Mesenchymal stem cell (in vitro differentiated cells and primary cell): Measurements from ENCODE around the gene PPEF1.

ENCODE experiments used
- DNase-seq: peaks from one replicate; pipeline ENCODE4 v3.0.0-alpha.2; 2013
- H2AFZ ChIP-seq: one replicate; pipeline ENCODE4 v1.6.1; 2013; ENCODE audit warnings: low read depth, mild to moderate bottlenecking, control low read depth, inconsistent platforms, low read length, moderate library complexity
- H2AK5ac ChIP-seq: 2 replicates; pipeline ENCODE4 v1.6.1; 2013; ENCODE audit warnings: low read length, moderate library complexity, mild to moderate bottlenecking, inconsistent platforms; ENCODE audit not compliant: severe bottlenecking
- H2BK120ac ChIP-seq: one replicate; pipeline ENCODE4 v1.6.1; 2013; ENCODE audit warnings: low read depth, mild to moderate bottlenecking, inconsistent platforms, low read length, moderate library complexity
- H2BK12ac ChIP-seq, 2 experiments: one replicate each; pipeline ENCODE4 v1.6.1; 2013; ENCODE audit warnings: inconsistent platforms in 2 of 2, low read length in 2 of 2, mild to moderate bottlenecking in 2 of 2, moderate library complexity in 2 of 2, control low read depth in 1 of 2
- H2BK15ac ChIP-seq: one replicate; pipeline ENCODE4 v1.6.1; 2013; ENCODE audit warnings: mild to moderate bottlenecking, low read depth, inconsistent platforms; ENCODE audit not compliant: poor library complexity, severe bottlenecking
- H2BK5ac ChIP-seq: 2 replicates; pipeline ENCODE4 v1.6.1; 2013; ENCODE audit warnings: low read depth, mild to moderate bottlenecking, low read length, control low read depth, inconsistent platforms; ENCODE audit not compliant: poor library complexity, severe bottlenecking
- H3K14ac ChIP-seq, 2 experiments: one replicate each; pipeline ENCODE4 v1.6.1; 2013; ENCODE audit warnings: inconsistent platforms in 2 of 2, low read length in 2 of 2, control low read depth in 1 of 2, mild to moderate bottlenecking in 1 of 2, moderate library complexity in 1 of 2
- H3K18ac ChIP-seq, 2 experiments: one replicate each; pipeline ENCODE4 v1.6.1; 2013; ENCODE audit warnings: inconsistent platforms in 2 of 2, low read length in 2 of 2, control low read depth in 1 of 2, low read depth in 1 of 2, mild to moderate bottlenecking in 1 of 2
- H3K23ac ChIP-seq, 2 experiments: one replicate each; pipeline ENCODE4 v1.6.1; 2013; ENCODE audit warnings: inconsistent platforms in 2 of 2, low read length in 2 of 2, mild to moderate bottlenecking in 2 of 2, moderate library complexity in 2 of 2, control low read depth in 1 of 2
- H3K27ac ChIP-seq: 2 replicates; pipeline ENCODE4 v1.5.1; 2013; ENCODE audit warnings: mild to moderate bottlenecking, moderate library complexity, low read length, control low read depth, inconsistent platforms; ENCODE audit not compliant: poor library complexity, severe bottlenecking
- H3K27me3 ChIP-seq, 2 experiments: 2 replicates each; pipeline versions ENCODE4 v1.6.1 to v1.7.0; 2013; ENCODE audit warnings: low read length in 2 of 2, mild to moderate bottlenecking in 2 of 2, moderate library complexity in 2 of 2, control low read depth in 1 of 2, inconsistent platforms in 1 of 2; ENCODE audit not compliant: control insufficient read depth in 1 of 2, insufficient read depth in 1 of 2
- H3K36me3 ChIP-seq, 2 experiments: 2 replicates each; pipeline versions ENCODE4 v1.6.1 to v1.7.0; 2013; ENCODE audit warnings: low read length in 2 of 2, control low read depth in 1 of 2, inconsistent platforms in 1 of 2, low read depth in 1 of 2, mild to moderate bottlenecking in 1 of 2; ENCODE audit not compliant: insufficient read depth in 2 of 2, control insufficient read depth in 1 of 2
- H3K4ac ChIP-seq, 2 experiments: one replicate each; pipeline ENCODE4 v1.6.1; 2013; ENCODE audit warnings: inconsistent platforms in 2 of 2, low read length in 2 of 2, mild to moderate bottlenecking in 2 of 2, moderate library complexity in 2 of 2, control low read depth in 1 of 2, low read depth in 1 of 2
- H3K4me1 ChIP-seq: 2 replicates; pipeline ENCODE4 v1.6.1; 2013; ENCODE audit warnings: low read depth, low read length, control low read depth; ENCODE audit not compliant: control insufficient read depth, insufficient read depth
- H3K4me2 ChIP-seq: 2 replicates; pipeline ENCODE4 v1.6.1; 2013; ENCODE audit warnings: low read length, mild to moderate bottlenecking, inconsistent platforms; ENCODE audit not compliant: poor library complexity, severe bottlenecking
- H3K4me3 ChIP-seq, 2 experiments: 2 replicates each; pipeline versions ENCODE4 v1.5.1 to v1.7.0; 2013; ENCODE audit warnings: low read length in 2 of 2, mild to moderate bottlenecking in 2 of 2, control low read depth in 1 of 2, low read depth in 1 of 2; ENCODE audit not compliant: insufficient read depth in 1 of 2
- H3K79me1 ChIP-seq: replicated peaks from 2 replicates; pipeline ENCODE4 v1.6.1; 2013; ENCODE audit warnings: mild to moderate bottlenecking, control low read depth, low read length, inconsistent platforms; ENCODE audit not compliant: poor library complexity, severe bottlenecking
- H3K9ac ChIP-seq: 2 replicates; pipeline ENCODE4 v1.7.0; 2013; ENCODE audit warnings: mild to moderate bottlenecking, low read length, moderate library complexity
- H3K9me3 ChIP-seq: 2 replicates; pipeline ENCODE4 v1.7.0; 2013; ENCODE audit warnings: mild to moderate bottlenecking, low read length; ENCODE audit not compliant: control insufficient read depth
- H4K8ac ChIP-seq: one replicate; pipeline ENCODE4 v1.6.1; 2013; ENCODE audit warnings: inconsistent platforms, mild to moderate bottlenecking, low read length, moderate library complexity
- H4K91ac ChIP-seq: one replicate; pipeline ENCODE4 v1.6.1; 2013; ENCODE audit warnings: mild to moderate bottlenecking, low read length, inconsistent platforms
- WGBS: methylation state at CpG from one replicate; pipeline ENCODE4 v1.1.7; 2013; ENCODE audit warnings: mixed read lengths; 5-methylcytosine and 5-hydroxymethylcytosine counted together

Gene PPEF1

DNA sequence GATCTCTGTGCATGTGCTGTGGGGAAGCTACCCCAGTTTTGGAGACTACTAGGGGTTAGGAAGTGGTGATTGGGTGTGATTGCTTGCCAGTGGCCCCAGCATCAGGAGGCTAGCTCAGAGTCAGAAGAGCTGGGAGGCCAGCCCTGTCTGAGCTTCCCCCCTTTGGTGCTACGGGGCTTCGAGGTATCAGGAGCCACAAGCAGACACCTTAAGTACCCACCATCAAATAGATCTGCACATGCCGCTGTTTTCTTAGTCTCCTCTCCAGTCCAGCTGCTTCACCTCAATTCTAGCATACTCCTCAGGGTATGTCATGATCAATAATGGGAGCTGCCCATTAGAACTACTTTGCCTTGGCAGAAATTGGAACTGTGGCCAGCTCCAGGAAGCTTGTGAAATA is 10.8 kb upstream of the PPEF1 start:
- no peaks in the 10 kb centered on the region for H3K36me3 ChIP-seq
- H3K9ac ChIP-seq = no peak overlapping the region
- 100% methylated on average over 3 of the region's 3 CpGs for WGBS
- no peaks in the 10 kb centered on the region for H3K79me1 ChIP-seq
- no peak overlapping the region for H3K4me3 ChIP-seq
- DNase-seq = no peak
- no peak overlapping the region for H4K91ac ChIP-seq
- no peak overlapping the region for H4K8ac ChIP-seq
- no peak overlapping the region for H3K4me2 ChIP-seq
- no peak overlapping the region for H3K14ac ChIP-seq
- no peak overlapping the region for H3K18ac ChIP-seq
- H2AFZ ChIP-seq = no peak overlapping the region
- no peak overlapping the region for H2BK15ac ChIP-seq
- no peak overlapping the region for H2AK5ac ChIP-seq
- H3K4me1 ChIP-seq = no peaks in the 10 kb centered on the region
- no peak overlapping the region for H3K4ac ChIP-seq
- no peak overlapping the region for H3K27ac ChIP-seq
- no peak overlapping the region for H2BK12ac ChIP-seq
- H3K23ac ChIP-seq = no peak overlapping the region
- H2BK120ac ChIP-seq = no peak overlapping the region
- H2BK5ac ChIP-seq = no peak overlapping the region
- H3K9me3 ChIP-seq = peaks cover 3% of the 10 kb centered on the region
- H3K27me3 ChIP-seq = peaks cover 0 to 11% of the 10 kb centered on the region in 2 experiments

DNA sequence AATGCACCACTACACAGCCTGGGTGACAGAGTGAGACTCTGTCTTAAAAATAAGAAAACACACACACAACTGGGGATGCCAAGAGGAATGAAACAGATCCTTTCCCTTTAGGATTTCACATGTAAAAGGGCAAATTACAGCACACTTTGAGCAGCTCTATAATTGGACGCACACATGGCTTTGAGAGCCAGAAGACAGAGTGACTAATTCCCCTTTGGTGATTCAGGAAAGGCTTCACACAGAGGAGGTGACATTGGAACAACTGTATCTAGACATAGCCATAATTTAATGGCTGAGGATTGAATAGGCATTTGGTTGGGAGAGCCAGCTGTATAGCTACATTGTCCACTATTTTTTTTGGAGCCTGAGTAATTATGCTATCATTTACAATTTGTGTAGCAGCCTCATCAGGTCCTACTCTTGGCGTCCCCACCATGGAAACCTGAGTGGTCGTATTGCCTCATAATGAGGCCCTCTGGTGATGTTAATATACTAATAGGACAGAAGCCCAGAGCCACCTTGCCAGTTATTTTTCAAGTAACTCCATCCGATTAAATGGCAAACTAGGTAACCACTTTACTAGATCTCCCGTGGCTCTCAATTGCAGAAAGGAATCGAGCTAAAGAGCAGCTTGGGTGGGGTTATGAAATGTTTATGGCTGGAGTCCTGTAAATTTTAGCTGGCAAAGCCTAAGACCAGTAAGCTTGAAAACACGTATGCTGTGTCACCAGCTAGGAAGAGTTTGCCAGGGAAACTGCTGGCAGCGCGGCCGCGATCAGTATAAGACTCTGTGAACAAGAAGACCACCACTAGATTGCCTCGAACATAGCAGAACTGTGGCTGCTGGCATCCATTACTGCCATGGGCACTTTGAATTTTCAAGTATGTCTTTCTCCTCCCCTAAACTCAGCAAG is 8.5 kb upstream of the PPEF1 start:
- Histone ChIP-seq H3K9me3 (peaks cover 3% of the 10 kb centered on the region), H2AFZ (no peak overlapping the region), H3K4me3 (no peak overlapping the region), H2BK5ac (no peak overlapping the region), H3K18ac (no peak overlapping the region), H3K79me1 (no peaks in the 10 kb centered on the region), H2BK12ac (no peak overlapping the region), H4K91ac (no peak overlapping the region), H2BK15ac (no peak overlapping the region), H3K23ac (no peak overlapping the region), H3K9ac (no peak overlapping the region), H3K27ac (no peak overlapping the region), H3K4ac (no peak overlapping the region), H2AK5ac (no peak overlapping the region), H3K14ac (no peak overlapping the region), H3K4me2 (no peak overlapping the region), H3K36me3 (no peaks in the 10 kb centered on the region), H3K4me1 (no peaks in the 10 kb centered on the region), H3K27me3 (no peaks in the 10 kb centered on the region), H2BK120ac (no peak overlapping the region), H4K8ac (no peak overlapping the region)
- 94% methylated on average over 12 of the region's 12 CpGs for WGBS
- no peak for DNase-seq

DNA sequence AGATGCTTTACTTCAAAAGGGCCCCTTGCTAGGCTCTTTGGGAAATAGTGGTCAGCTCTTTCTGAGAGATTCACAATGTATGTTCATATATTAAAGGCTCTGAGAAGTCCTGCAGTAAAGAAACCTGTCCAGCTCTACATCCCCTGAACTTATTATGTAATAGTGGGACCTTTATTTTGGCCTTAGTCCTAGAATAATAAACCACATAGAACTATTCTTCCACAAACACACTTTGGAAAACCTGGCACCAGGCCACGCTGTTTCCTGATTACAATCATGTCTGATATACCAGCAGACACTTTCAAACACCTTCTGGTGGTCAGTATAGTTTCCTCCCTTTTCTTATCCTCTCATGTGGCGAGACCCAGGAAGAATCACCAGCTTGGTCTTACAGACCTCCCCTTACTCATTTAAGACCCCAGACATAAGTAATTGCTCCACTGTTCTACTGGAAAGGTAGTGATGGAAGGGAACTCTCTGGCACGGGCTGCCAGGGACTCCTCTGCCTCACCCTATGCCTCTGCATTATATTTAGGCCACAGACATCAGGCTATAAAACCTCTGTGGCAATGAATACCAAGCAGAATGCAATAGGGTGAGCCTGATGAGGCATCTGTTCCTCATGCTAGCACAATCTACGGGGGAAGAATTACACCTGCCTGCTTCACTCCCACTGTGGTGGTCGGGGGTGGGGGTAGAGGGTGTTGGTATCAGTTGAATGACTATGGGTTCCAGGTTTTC is 5.7 kb upstream of the PPEF1 start:
- H4K91ac ChIP-seq = no peak overlapping the region
- no peak overlapping the region for H2AK5ac ChIP-seq
- no peaks in the 10 kb centered on the region for H3K9me3 ChIP-seq
- H4K8ac ChIP-seq = no peak overlapping the region
- H3K27ac ChIP-seq = no peak overlapping the region
- H3K27me3 ChIP-seq = no peaks in the 10 kb centered on the region
- no peak overlapping the region for H3K4me3 ChIP-seq
- DNase-seq = peak; percentile 32
- no peak overlapping the region for H2AFZ ChIP-seq
- H3K4me2 ChIP-seq = no peak overlapping the region
- H2BK120ac ChIP-seq = no peak overlapping the region
- H3K18ac ChIP-seq = peak overlapping the region in 1 of 2 experiments; percentile 18
- no peak overlapping the region for H3K14ac ChIP-seq
- WGBS = 90% methylated on average over 2 of the region's 5 CpGs
- H3K79me1 ChIP-seq = no peaks in the 10 kb centered on the region
- H2BK12ac ChIP-seq = peak overlapping the region in 1 of 2 experiments; percentile 89
- no peak overlapping the region for H2BK5ac ChIP-seq
- no peak overlapping the region for H3K23ac ChIP-seq
- H3K4ac ChIP-seq = peak overlapping the region in 1 of 2 experiments; percentile 28
- H3K9ac ChIP-seq = no peak overlapping the region
- no peaks in the 10 kb centered on the region for H3K4me1 ChIP-seq
- no peaks in the 10 kb centered on the region for H3K36me3 ChIP-seq
- H2BK15ac ChIP-seq = no peak overlapping the region
